Stimulated activated CD8-positive, alpha-beta memory T cell treated with anti-CD3 and anti-CD28 coated beads, Interleukin-4, amount 100 ng/mL, for 1 hour (primary cell): ENCODE results near the gene CALCB.
"Not testable (repeated sequence)": the region's sequence is repeated elsewhere in the genome, so short reads cannot be mapped to it uniquely, and the experiment has no call there.

Source experiments
- DNase-seq, 2 donors: peaks; one replicate each; pipeline ENCODE4 v3.0.0-alpha.2; 2020; ENCODE audit warnings: low read depth in 2 of 2, low spot score in 1 of 2

The CALCB gene

GRCh38 chr11:15073361-15074205 lies at the start of gene CALCB:
Gene CALCB, plus strand, starts transcription at chr11:15073593. Its CDS starts 1,126 bp downstream, at chr11:15074719.
- DNase-seq, result no peak

GRCh38 chr11:15027011-15027410 lies 46.4 kb upstream of the CALCB start:
- no peak for DNase-seq

GRCh38 chr11:15027956-15028355 lies 45.4 kb upstream of the CALCB start:
- no peak for DNase-seq

GRCh38 chr11:15028379-15028778 lies 45.0 kb upstream of the CALCB start:
- no peak for DNase-seq

- DNase-seq, result not testable (repeated sequence)
These were observed 41.4 kb upstream of the CALCB start for GRCh38 chr11:15031945-15032344.

GRCh38 chr11:15034687-15035267 lies 38.6 kb upstream of the CALCB start:
- DNase-seq, result no peak

GRCh38 chr11:15035283-15035682 lies 38.1 kb upstream of the CALCB start:
- DNase-seq, result no peak

GRCh38 chr11:15038963-15039362 lies 34.4 kb upstream of the CALCB start:
- DNase-seq, result no peak

- no peak for DNase-seq
These were observed 28.2 kb upstream of the CALCB start for GRCh38 chr11:15045209-15045608.

- DNase-seq, result no peak
These were observed 27.5 kb upstream of the CALCB start for GRCh38 chr11:15045891-15046290.

- not testable (repeated sequence) for DNase-seq
These were observed 26.7 kb upstream of the CALCB start for GRCh38 chr11:15046673-15047072.

GRCh38 chr11:15048616-15049015 lies 24.8 kb upstream of the CALCB start:
- no peak for DNase-seq

GRCh38 chr11:15053191-15053685 lies 20.2 kb upstream of the CALCB start:
- no peak for DNase-seq

- no peak for DNase-seq
These were observed 17.6 kb upstream of the CALCB start for GRCh38 chr11:15055620-15056356.

GRCh38 chr11:15057329-15057728 lies 16.1 kb upstream of the CALCB start:
- DNase-seq, result no peak

GRCh38 chr11:15059132-15059915 lies 14.1 kb upstream of the CALCB start:
- DNase-seq, result no peak

- no peak for DNase-seq
These were observed 10.8 kb upstream of the CALCB start for GRCh38 chr11:15062599-15062998.

GRCh38 chr11:15069751-15070150 lies 3.6 kb upstream of the CALCB start:
- not testable (repeated sequence) for DNase-seq

- no peak for DNase-seq
These were observed 1.7 kb upstream of the CALCB start for GRCh38 chr11:15071556-15072255.

GRCh38 chr11:15072551-15073143 lies 746 bp upstream of the CALCB start:
- DNase-seq, result no peak
